HG02870 (cell line): Measurements from ENCODE around the gene ZMYM4.
"Not testable (repeated sequence)": the region's sequence is repeated elsewhere in the genome, so short reads cannot be mapped to it uniquely, and the experiment has no call there.

Experiments used
- ATAC-seq: cut with Tn5 transposase; IDR thresholded peaks from one replicate; pipeline ENCODE4 v1.9.1; 2021; ENCODE audit warnings: mild to moderate bottlenecking, moderate library complexity; ENCODE audit not compliant: unreplicated experiment

The ZMYM4 gene

GRCh38 chr1:35320937-35321336 is 52.4 kb downstream of the ZMYM4 start:
- no peak for ATAC-seq

- ATAC-seq, result no peak
Measured at GRCh38 chr1:35324486-35324885, 56.0 kb downstream of the ZMYM4 start.

GRCh38 chr1:35326246-35326866 is 57.8 kb downstream of the ZMYM4 start:
- no peak for ATAC-seq

- ATAC-seq, result not testable (repeated sequence)
Measured at GRCh38 chr1:35331618-35332017, 63.1 kb downstream of the ZMYM4 start.

GRCh38 chr1:35334485-35334884 is 66.0 kb downstream of the ZMYM4 start:
- no peak for ATAC-seq

GRCh38 chr1:35340519-35340918 is 72.0 kb downstream of the ZMYM4 start:
- ATAC-seq, result no peak

GRCh38 chr1:35345439-35345981 is 77.0 kb downstream of the ZMYM4 start:
- no peak for ATAC-seq

GRCh38 chr1:35350872-35351271 is 82.4 kb downstream of the ZMYM4 start:
- no peak for ATAC-seq

GRCh38 chr1:35359995-35360394 is 91.5 kb downstream of the ZMYM4 start:
- ATAC-seq, result no peak

- ATAC-seq, result no peak
Measured at GRCh38 chr1:35361638-35362037, 93.1 kb downstream of the ZMYM4 start.

- ATAC-seq, result no peak
Measured at GRCh38 chr1:35364741-35365140, 96.2 kb downstream of the ZMYM4 start.

GRCh38 chr1:35367914-35368313 is 99.4 kb downstream of the ZMYM4 start:
- no peak for ATAC-seq

- no peak for ATAC-seq
Measured at GRCh38 chr1:35369922-35370671, 101.6 kb downstream of the ZMYM4 start.

- no peak for ATAC-seq
Measured at GRCh38 chr1:35371506-35371905, 103.0 kb downstream of the ZMYM4 start.

GRCh38 chr1:35377555-35377954 is 109.0 kb downstream of the ZMYM4 start:
- no peak for ATAC-seq

GRCh38 chr1:35379317-35380000 is 111.0 kb downstream of the ZMYM4 start:
- no peak for ATAC-seq

- not testable (repeated sequence) for ATAC-seq
Measured at GRCh38 chr1:35380111-35380510, 111.6 kb downstream of the ZMYM4 start.

GRCh38 chr1:35382107-35382506 is 113.6 kb downstream of the ZMYM4 start:
- ATAC-seq, result no peak

GRCh38 chr1:35386290-35386689 is 117.8 kb downstream of the ZMYM4 start:
- ATAC-seq, result no peak

GRCh38 chr1:35386959-35387358 is 118.5 kb downstream of the ZMYM4 start:
- ATAC-seq, result no peak

GRCh38 chr1:35390600-35391494 is 122.3 kb downstream of the ZMYM4 start:
- ATAC-seq, result no peak
